H9 (cell line): ENCODE measurements around the gene RHBDF1. TPM values are rescaled to one million over a fixed set of nuclear protein-coding genes. Genes with fewer than 3 reads are reported as not detected.

ENCODE experiments used
- DNase-seq: peaks from one replicate; pipeline ENCODE4 v3.0.0-alpha.2; 2017
- H2AFZ ChIP-seq: one replicate; pipeline ENCODE4 v1.6.1; 2013; ENCODE audit warnings: mild to moderate bottlenecking, low read length, control low read depth, moderate library complexity
- H2AK5ac ChIP-seq: 2 replicates; pipeline ENCODE4 v1.6.1; 2013; ENCODE audit warnings: low read length, control low read depth, mixed read lengths; ENCODE audit not compliant: insufficient read length
- H2BK120ac ChIP-seq: one replicate; pipeline ENCODE4 v1.6.1; 2013; ENCODE audit warnings: low read depth, mild to moderate bottlenecking, low read length, control low read depth, inconsistent platforms; ENCODE audit not compliant: poor library complexity, severe bottlenecking
- H2BK12ac ChIP-seq: 2 replicates; pipeline ENCODE4 v1.6.1; 2013; ENCODE audit warnings: low read length, control low read depth, mixed read lengths, low read depth; ENCODE audit not compliant: insufficient read length
- H2BK15ac ChIP-seq: 2 replicates; pipeline ENCODE4 v1.6.1; 2013; ENCODE audit warnings: low read depth, low read length, control low read depth
- H2BK20ac ChIP-seq: one replicate; pipeline ENCODE4 v1.6.1; 2013; ENCODE audit warnings: low read depth, mild to moderate bottlenecking, low read length, control low read depth, inconsistent platforms; ENCODE audit not compliant: poor library complexity, severe bottlenecking
- H2BK5ac ChIP-seq: 2 replicates; pipeline ENCODE4 v1.6.1; 2013; ENCODE audit warnings: low read length, control low read depth, mixed read lengths; ENCODE audit not compliant: insufficient read length
- H3K14ac ChIP-seq: 2 replicates; pipeline ENCODE4 v1.6.1; 2013; ENCODE audit warnings: low read length, control low read depth; ENCODE audit not compliant: insufficient read depth
- H3K18ac ChIP-seq: 2 replicates; pipeline ENCODE4 v1.6.1; 2013; ENCODE audit warnings: low read depth, mild to moderate bottlenecking, mixed read lengths, low read length, control low read depth; ENCODE audit not compliant: insufficient read length
- H3K23ac ChIP-seq: 2 replicates; pipeline ENCODE4 v1.6.1; 2013; ENCODE audit warnings: low read length, control low read depth, mixed read lengths, low read depth; ENCODE audit not compliant: insufficient read length
- H3K23me2 ChIP-seq: 2 replicates; pipeline ENCODE4 v1.6.1; 2013; ENCODE audit warnings: low read depth, mild to moderate bottlenecking, mixed read lengths, low read length, control low read depth; ENCODE audit not compliant: insufficient read length, poor library complexity, severe bottlenecking
- H3K27ac ChIP-seq: 2 replicates; pipeline ENCODE4 v1.5.1; 2013; ENCODE audit warnings: low read length, control low read depth, mixed read lengths, low read depth; ENCODE audit not compliant: insufficient read length
- H3K27me3 ChIP-seq: 2 replicates; pipeline ENCODE4 v1.6.1; 2013; ENCODE audit warnings: low read length, control low read depth, inconsistent platforms; ENCODE audit not compliant: insufficient read depth
- H3K4ac ChIP-seq: 2 replicates; pipeline ENCODE4 v1.6.1; 2013; ENCODE audit warnings: low read depth, mild to moderate bottlenecking, control low read depth, inconsistent platforms, low read length, moderate library complexity
- H3K4me1 ChIP-seq: 2 replicates; pipeline ENCODE4 v1.6.1; 2013; ENCODE audit warnings: low read length, control low read depth, inconsistent platforms; ENCODE audit not compliant: insufficient read depth
- H3K4me2 ChIP-seq: 2 replicates; pipeline ENCODE4 v1.6.1; 2013; ENCODE audit warnings: low read length, control low read depth, mixed read lengths; ENCODE audit not compliant: insufficient read length, insufficient read depth
- H3K56ac ChIP-seq: 2 replicates; pipeline ENCODE4 v1.6.1; 2013; ENCODE audit warnings: low read depth, mild to moderate bottlenecking, mixed read lengths, low read length, control low read depth; ENCODE audit not compliant: insufficient read length
- H3K79me1 ChIP-seq: 2 replicates; pipeline ENCODE4 v1.6.1; 2013; ENCODE audit warnings: low read depth, mild to moderate bottlenecking, moderate library complexity, low read length, control low read depth, inconsistent platforms; ENCODE audit not compliant: insufficient read depth, poor library complexity, severe bottlenecking
- H3K79me2 ChIP-seq: 2 replicates; pipeline ENCODE4 v1.6.1; 2013; ENCODE audit warnings: low read length, control low read depth, inconsistent platforms; ENCODE audit not compliant: insufficient read depth
- H3K9ac ChIP-seq: 2 replicates; pipeline ENCODE4 v1.6.1; 2013; ENCODE audit warnings: low read length, control low read depth, mixed read lengths; ENCODE audit not compliant: insufficient read length; ENCODE audit errors: extremely low read depth
- H3K9me3 ChIP-seq: one replicate; pipeline ENCODE4 v1.6.1; 2013; ENCODE audit warnings: low read depth, low read length, inconsistent platforms; ENCODE audit not compliant: control insufficient read depth
- H3T11ph ChIP-seq: one replicate; pipeline ENCODE4 v1.6.1; 2013; ENCODE audit warnings: mild to moderate bottlenecking, low read length, control low read depth, inconsistent platforms
- H4K20me1 ChIP-seq: one replicate; pipeline ENCODE4 v1.6.1; 2013; ENCODE audit not compliant: control insufficient read depth, insufficient read length, insufficient read depth
- H4K5ac ChIP-seq: 2 replicates; pipeline ENCODE4 v1.6.1; 2013; ENCODE audit warnings: low read depth, mild to moderate bottlenecking, mixed read lengths, low read length, control low read depth; ENCODE audit not compliant: insufficient read length
- H4K8ac ChIP-seq: replicated peaks from 2 replicates; pipeline ENCODE4 v1.6.1; 2013; ENCODE audit warnings: low read length, control low read depth, mixed read lengths, low read depth; ENCODE audit not compliant: insufficient read length
- H4K91ac ChIP-seq: 2 replicates; pipeline ENCODE4 v1.6.1; 2013; ENCODE audit warnings: low read depth, mild to moderate bottlenecking, moderate library complexity, mixed read lengths, low read length, control low read depth; ENCODE audit not compliant: insufficient read length
- H3K27ac Mint-ChIP-seq, 3 experiments: 2 replicates in 2 of 3; 3 replicates in 1 of 3; pipeline ENCODE4 v1.8.0; 2020 to 2021; ENCODE audit warnings: mixed read lengths in 3 of 3, mild to moderate bottlenecking in 1 of 3, moderate library complexity in 1 of 3
- H3K27me3 Mint-ChIP-seq: 2 replicates; pipeline ENCODE4 v1.8.0; 2021; ENCODE audit warnings: low read depth, mild to moderate bottlenecking, moderate library complexity, mixed read lengths
- H3K36me3 Mint-ChIP-seq, 3 experiments: 2 replicates in 2 of 3; 3 replicates in 1 of 3; pipeline ENCODE4 v1.8.0; 2020 to 2021; ENCODE audit warnings: low read depth in 3 of 3, mixed read lengths in 3 of 3; ENCODE audit not compliant: insufficient read depth in 1 of 3
- H3K4me1 Mint-ChIP-seq, 2 experiments: 2 replicates each; pipeline ENCODE4 v1.8.0; 2020; ENCODE audit warnings: mixed read lengths in 2 of 2
- H3K4me3 Mint-ChIP-seq, 2 experiments: 2 replicates in 1 of 2; 3 replicates in 1 of 2; pipeline ENCODE4 v1.8.0; 2020 to 2021; ENCODE audit warnings: mild to moderate bottlenecking in 2 of 2, mixed read lengths in 2 of 2, moderate library complexity in 1 of 2
- H3K9me3 Mint-ChIP-seq, 2 experiments: 2 replicates in 1 of 2; 3 replicates in 1 of 2; pipeline ENCODE4 v1.8.0; 2020; ENCODE audit warnings: mild to moderate bottlenecking in 2 of 2, mixed read lengths in 2 of 2, moderate library complexity in 1 of 2
- CTCF ChIP-seq: fragments of 200-600 bp; sonication (generic); conservative IDR thresholded peaks from 3 replicates; pipeline ENCODE4 v1.8.0; 2021; ENCODE audit warnings: antibody characterized with exemption, mild to moderate bottlenecking
- WGBS: extraction: QIAGEN DNeasy Blood & Tissue Kit; methylation state at CpG from one replicate; pipeline ENCODE4 v1.1.7; 2013; ENCODE audit warnings: missing lambda C conversion rate, low lambda C conversion rate, mixed read lengths; ENCODE audit not compliant: insufficient read length; ENCODE audit errors: extremely low coverage; 5-methylcytosine and 5-hydroxymethylcytosine counted together
- total RNA-seq: library from RNA; stranded (reverse); gene quantifications from 2 replicates; pipeline ENCODE4 v1.2.1, GENCODE V29; 2021

Gene RHBDF1
- total RNA-seq, 1 experiment from 2014 or later: 34.6 TPM

- no CpG with 5 or more reads among the region's 4 CpGs for WGBS
- Mint-ChIP-seq H3K27ac (no peak overlapping the region), H3K27me3 (peaks cover 1% of the 10 kb centered on the region), H3K9me3 (peaks cover 9 to 14% of the 10 kb centered on the region in 2 experiments; a peak in 4 of 5 replicates), H3K4me3 (no peak overlapping the region), H3K36me3 (peaks cover 63 to 79% (median 79%) of the 10 kb centered on the region in 3 experiments), H3K4me1 (no peaks in the 10 kb centered on the region)
- H4K8ac ChIP-seq: no peak overlapping the region
- no peak overlapping the region for H4K91ac ChIP-seq
- peaks cover 12% of the 10 kb centered on the region for H3K9me3 ChIP-seq
- H3K23ac ChIP-seq: no peak overlapping the region
- no peak overlapping the region for H2BK20ac ChIP-seq
- H3K27ac ChIP-seq: no peak overlapping the region
- H3K4me2 ChIP-seq: no peak overlapping the region
- no peak overlapping the region for H2AK5ac ChIP-seq
- H3K18ac ChIP-seq: no peak overlapping the region
- no peak overlapping the region for H2BK5ac ChIP-seq
- TF ChIP-seq CTCF: no peak
- no peak overlapping the region for H3T11ph ChIP-seq
- H2BK120ac ChIP-seq: no peak overlapping the region
- no peaks in the 10 kb centered on the region for H3K4me1 ChIP-seq
- DNase-seq: no peak
- no peaks in the 10 kb centered on the region for H3K79me2 ChIP-seq
- H3K4ac ChIP-seq: no peak overlapping the region
- no peak overlapping the region for H2AFZ ChIP-seq
- H4K20me1 ChIP-seq: no peaks in the 10 kb centered on the region
- no peaks in the 10 kb centered on the region for H3K79me1 ChIP-seq
- H3K56ac ChIP-seq: no peak overlapping the region
- no peaks in the 10 kb centered on the region for H3K27me3 ChIP-seq
- no peak overlapping the region for H2BK15ac ChIP-seq
- H3K14ac ChIP-seq: no peak overlapping the region
- no peak overlapping the region for H3K9ac ChIP-seq
- no peaks in the 10 kb centered on the region for H3K23me2 ChIP-seq
- no peak overlapping the region for H2BK12ac ChIP-seq
- no peak overlapping the region for H4K5ac ChIP-seq
These were observed 29.7 kb downstream of the RHBDF1 start for GRCh38 chr16:42691-43090.
